OCI-LY1 (cell line): ENCODE data around the gene INHBC.

Experiments used
- H2AFZ ChIP-seq: fragments of 200-600 bp; sonication (generic), shearing (Covaris generic); 2 replicates; pipeline ENCODE4 v1.6.0; 2014; ENCODE audit warnings: antibody characterized with exemption, mild to moderate bottlenecking, low read length
- H3F3A ChIP-seq: fragments of 200-600 bp; sonication (generic), shearing (Covaris generic); 2 replicates; pipeline ENCODE4 v1.6.0; 2014; ENCODE audit warnings: mild to moderate bottlenecking, antibody characterized with exemption, low read length, moderate library complexity; ENCODE audit not compliant: insufficient read depth
- H3K27ac ChIP-seq: fragments of 200-600 bp; sonication (generic); 2 replicates; pipeline ENCODE4 v1.5.1; 2014; ENCODE audit warnings: low read length, mixed run types, mild to moderate bottlenecking, low read depth; ENCODE audit not compliant: poor library complexity, severe bottlenecking
- H3K27me3 ChIP-seq: fragments of 200-600 bp; sonication (generic); 2 replicates; pipeline ENCODE4 v1.6.0; 2014; ENCODE audit warnings: antibody characterized with exemption, mild to moderate bottlenecking, low read length, moderate library complexity; ENCODE audit not compliant: insufficient read depth
- H3K36me3 ChIP-seq: fragments of 200-600 bp; sonication (generic); 2 replicates; pipeline ENCODE4 v1.6.1; 2014; ENCODE audit warnings: mild to moderate bottlenecking, antibody characterized with exemption, low read length, moderate library complexity, mixed read lengths; ENCODE audit not compliant: insufficient read depth
- H3K4me1 ChIP-seq: fragments of 200-600 bp; sonication (generic); 2 replicates; pipeline ENCODE4 v1.5.1; 2014; ENCODE audit warnings: mild to moderate bottlenecking, low read length, moderate library complexity; ENCODE audit not compliant: insufficient read depth, severe bottlenecking
- H3K4me2 ChIP-seq: fragments of 200-600 bp; sonication (generic), shearing (Covaris generic); 2 replicates; pipeline ENCODE4 v1.6.1; 2014; ENCODE audit warnings: low read length
- H3K4me3 ChIP-seq: fragments of 200-600 bp; sonication (generic); 2 replicates; pipeline ENCODE4 v1.5.1; 2014; ENCODE audit warnings: low read length, low read depth, mild to moderate bottlenecking, mixed read lengths; ENCODE audit not compliant: poor library complexity, severe bottlenecking
- H3K79me2 ChIP-seq: fragments of 200-600 bp; shearing (Covaris generic); 2 replicates; pipeline ENCODE4 v1.6.1; 2016; ENCODE audit warnings: mixed run types, low read length, mixed read lengths; ENCODE audit not compliant: insufficient read depth
- H3K9ac ChIP-seq: fragments of 200-600 bp; sonication (generic), shearing (Covaris generic); 2 replicates; pipeline ENCODE4 v1.6.1; 2014; ENCODE audit warnings: mild to moderate bottlenecking, low read length, mixed read lengths
- H3K9me2 ChIP-seq: fragments of 200-600 bp; sonication (generic), shearing (Covaris generic); 2 replicates; pipeline ENCODE4 v1.6.1; 2014; ENCODE audit warnings: low read depth, mild to moderate bottlenecking, low read length, mixed read lengths
- H3K9me3 ChIP-seq: fragments of 200-600 bp; shearing (Covaris generic); 2 replicates; pipeline ENCODE4 v1.6.1; 2014; ENCODE audit warnings: low read length, mixed read lengths
- H4K20me1 ChIP-seq: fragments of 200-600 bp; sonication (generic), shearing (Covaris generic); 2 replicates; pipeline ENCODE4 v1.6.0; 2016; ENCODE audit warnings: mild to moderate bottlenecking, low read length; ENCODE audit not compliant: insufficient read depth
- CTCF ChIP-seq: fragments of 200-600 bp; sonication (generic), shearing (Covaris generic); IDR thresholded peaks from 2 replicates; pipeline ENCODE4 v1.5.1; 2017; ENCODE audit warnings: mild to moderate bottlenecking, antibody characterized with exemption, low read length, moderate library complexity, mixed read lengths
- EZH2 ChIP-seq: fragments of 200-600 bp; sonication (generic), shearing (Covaris generic); IDR thresholded peaks from 2 replicates; pipeline ENCODE4 v1.8.0; 2017; ENCODE audit warnings: borderline replicate concordance, mixed run types, mild to moderate bottlenecking, antibody characterized with exemption, low read length, moderate library complexity, mixed read lengths

The INHBC gene

GRCh38 chr12:57477710-57478681 lies 43.4 kb downstream of the INHBC start:
- Histone ChIP-seq H3K79me2 (no peaks in the 10 kb centered on the region), H3K4me2 (peak overlapping the region; percentile 74), H3K9ac (peak overlapping the region; percentile 65), H3F3A (no peaks in the 10 kb centered on the region), H3K36me3 (no peaks in the 10 kb centered on the region; the same call in 1 of the 2 replicates), H3K4me1 (peaks cover 51% of the 10 kb centered on the region), H4K20me1 (no peaks in the 10 kb centered on the region), H3K4me3 (peak overlapping the region; percentile 57), H3K27me3 (no peaks in the 10 kb centered on the region), H2AFZ (no peak overlapping the region), H3K27ac (peak overlapping the region; percentile 88), H3K9me3 (no peaks in the 10 kb centered on the region), H3K9me2 (no peaks in the 10 kb centered on the region)
- TF ChIP-seq EZH2 = no peak
- TF ChIP-seq CTCF = no peak

- H3K27ac ChIP-seq = peak overlapping the region; percentile 88
- H3K79me2 ChIP-seq = no peaks in the 10 kb centered on the region
- no peaks in the 10 kb centered on the region for H3K36me3 ChIP-seq
- no peaks in the 10 kb centered on the region for H4K20me1 ChIP-seq
- H3K4me2 ChIP-seq = peak overlapping the region; percentile 74
- TF ChIP-seq EZH2 (no peak), CTCF (peak; percentile 38; the same call in 1 of the 2 replicates)
- no peaks in the 10 kb centered on the region for H3K9me2 ChIP-seq
- H3K27me3 ChIP-seq = no peaks in the 10 kb centered on the region
- H3K9me3 ChIP-seq = no peaks in the 10 kb centered on the region
- peak overlapping the region; percentile 57 for H3K4me3 ChIP-seq
- H2AFZ ChIP-seq = no peak overlapping the region
- H3K4me1 ChIP-seq = peaks cover 51% of the 10 kb centered on the region
- no peaks in the 10 kb centered on the region for H3F3A ChIP-seq
- peak overlapping the region; percentile 65 for H3K9ac ChIP-seq
Observed at GRCh38 chr12:57479043-57479375, 44.4 kb downstream of the INHBC start.

GRCh38 chr12:57479376-57480115 lies 45.0 kb downstream of the INHBC start, which contains the start of gene ARHGAP9:
TSS of gene ARHGAP9 (minus strand) at chr12:57479866. CDS start at chr12:57479406, 460 bp downstream.
- TF ChIP-seq EZH2 (no peak), CTCF (no peak)
- H3K9ac ChIP-seq = peak within 1 kb of the TSS; percentile 65
- H4K20me1 ChIP-seq = no peaks in the 10 kb centered on the region
- H3K4me3 ChIP-seq = peak within 1 kb of the TSS; percentile 57
- H3K27ac ChIP-seq = peak within 1 kb of the TSS; percentile 88
- no peaks in the 10 kb centered on the region for H3K79me2 ChIP-seq
- H3K9me2 ChIP-seq = no peaks in the 10 kb centered on the region
- peaks cover 51% of the 10 kb centered on the region for H3K4me1 ChIP-seq
- H3K4me2 ChIP-seq = peak within 1 kb of the TSS; percentile 74
- no peak within 1 kb of the TSS for H2AFZ ChIP-seq
- no peaks in the 10 kb centered on the region for H3K36me3 ChIP-seq
- H3F3A ChIP-seq = no peaks in the 10 kb centered on the region
- no peaks in the 10 kb centered on the region for H3K27me3 ChIP-seq
- no peaks in the 10 kb centered on the region for H3K9me3 ChIP-seq
